Measurements from ENCODE around the gene TCF7L1. TPM values are rescaled to one million over a fixed set of nuclear protein-coding genes. Genes with fewer than 3 reads are reported as not detected.

The TCF7L1 gene
- total and polyA plus RNA-seq, 12 donors = 4.5 to 10.9 (median 6.3) TPM

- intact Hi-C loops (cut with DNase I) = loop anchor here in 7 of 10 donors (1.0 to 10.0 kb wide), 6 partner anchors 40 to 793 kb away; partner anchors contain the start of gene TCF7L1 (in 3 of the 7)
- DNase-seq (no peak), ATAC-seq (no peak)
- Histone ChIP-seq H3K9me3 (no peaks in the 10 kb centered on the region), H3K36me3 (peaks cover 0 to 30% (median 0%) of the 10 kb centered on the region in 9 donors), H3K27me3 (no peaks in the 10 kb centered on the region), H3K4me1 (peaks cover 0 to 18% (median 12%) of the 10 kb centered on the region in 9 donors), H3K4me3 (no peak overlapping the region), H3K27ac (no peak overlapping the region)
- TF ChIP-seq, protein P1, sequence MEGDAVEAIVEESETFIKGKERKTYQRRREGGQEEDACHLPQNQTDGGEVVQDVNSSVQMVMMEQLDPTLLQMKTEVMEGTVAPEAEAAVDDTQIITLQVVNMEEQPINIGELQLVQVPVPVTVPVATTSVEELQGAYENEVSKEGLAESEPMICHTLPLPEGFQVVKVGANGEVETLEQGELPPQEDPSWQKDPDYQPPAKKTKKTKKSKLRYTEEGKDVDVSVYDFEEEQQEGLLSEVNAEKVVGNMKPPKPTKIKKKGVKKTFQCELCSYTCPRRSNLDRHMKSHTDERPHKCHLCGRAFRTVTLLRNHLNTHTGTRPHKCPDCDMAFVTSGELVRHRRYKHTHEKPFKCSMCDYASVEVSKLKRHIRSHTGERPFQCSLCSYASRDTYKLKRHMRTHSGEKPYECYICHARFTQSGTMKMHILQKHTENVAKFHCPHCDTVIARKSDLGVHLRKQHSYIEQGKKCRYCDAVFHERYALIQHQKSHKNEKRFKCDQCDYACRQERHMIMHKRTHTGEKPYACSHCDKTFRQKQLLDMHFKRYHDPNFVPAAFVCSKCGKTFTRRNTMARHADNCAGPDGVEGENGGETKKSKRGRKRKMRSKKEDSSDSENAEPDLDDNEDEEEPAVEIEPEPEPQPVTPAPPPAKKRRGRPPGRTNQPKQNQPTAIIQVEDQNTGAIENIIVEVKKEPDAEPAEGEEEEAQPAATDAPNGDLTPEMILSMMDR (IDR thresholded peaks at IDR 0.05) = no peak
- 95 to 96% methylated on average over 7 of the region's 7 CpGs for WGBS, 2 donors
Observed at GRCh38 chr2:85287721-85288120, 154.5 kb downstream of the TCF7L1 start.

DNA sequence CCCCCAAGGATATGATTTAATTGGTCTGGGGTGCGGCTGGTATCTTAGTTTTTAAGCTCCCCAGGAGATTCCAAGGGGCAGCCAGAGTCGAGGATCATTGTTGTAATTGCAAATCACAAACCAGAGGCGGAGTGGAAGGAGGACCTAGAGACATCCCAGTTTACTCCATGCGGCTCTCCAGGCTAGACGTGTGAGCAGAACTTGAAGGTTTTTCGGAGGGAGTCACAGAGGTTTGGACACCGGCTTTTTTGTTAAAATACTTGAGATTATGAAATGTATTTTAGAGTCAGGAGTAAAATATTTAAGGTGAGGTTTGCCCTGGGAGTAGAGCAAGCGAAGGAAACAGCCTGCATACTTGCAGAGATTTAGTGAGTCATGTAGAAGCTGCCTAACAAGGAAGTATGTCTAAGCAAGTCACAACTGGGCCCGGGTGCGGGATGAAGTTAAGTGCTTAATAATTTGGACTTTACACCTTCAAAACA lies 155.1 kb downstream of the TCF7L1 start:
- ATAC-seq (no peak), DNase-seq (no peak)
- Histone ChIP-seq H3K27ac (no peak overlapping the region), H3K4me1 (peaks cover 0 to 18% (median 12%) of the 10 kb centered on the region in 9 donors), H3K9me3 (no peaks in the 10 kb centered on the region), H3K4me3 (no peak overlapping the region), H3K27me3 (no peaks in the 10 kb centered on the region), H3K36me3 (peaks cover 0 to 32% (median 0%) of the 10 kb centered on the region in 9 donors)
- intact Hi-C loops (cut with DNase I) = loop anchor here in 7 of 10 donors (5.0 to 10.0 kb wide), 5 partner anchors 41 to 793 kb away; partner anchors contain the start of gene TCF7L1 (in 3 of the 7)
- TF ChIP-seq, protein P1 (IDR thresholded peaks at IDR 0.05) = no peak
- WGBS, 2 donors = 85 to 87% methylated on average over 10 of the region's 10 CpGs

- TF ChIP-seq, protein P1 (IDR thresholded peaks at IDR 0.05) = no peak
- peak overlapping the region in 6 of 10 donors; percentile 30 to 44 (median 40) for H3K27ac ChIP-seq
- H3K4me1 ChIP-seq = peaks cover 0 to 12% (median 3%) of the 10 kb centered on the region in 9 donors
- peak overlapping the region in 1 of 10 donors; percentile 15 for H3K4me3 ChIP-seq
- WGBS, 2 donors = 60 to 75% methylated on average over 4 of the region's 4 CpGs
- no peaks in the 10 kb centered on the region for H3K27me3 ChIP-seq
- no peak for ATAC-seq
- intact Hi-C loops (cut with DNase I) = loop anchor here in 2 of 10 donors (10.0 kb wide), 1 partner anchor 367 kb away; no protein-coding TSS in a partner anchor
- no peak for DNase-seq
- H3K36me3 ChIP-seq = peaks cover 0 to 25% (median 0%) of the 10 kb centered on the region in 9 donors
- no peaks in the 10 kb centered on the region for H3K9me3 ChIP-seq
Observed at GRCh38 chr2:85291425-85292023, 158.3 kb downstream of the TCF7L1 start.

GRCh38 chr2:85302121-85302520 lies 168.9 kb downstream of the TCF7L1 start:
- H3K27ac ChIP-seq = no peak overlapping the region
- H3K9me3 ChIP-seq = no peaks in the 10 kb centered on the region
- ATAC-seq (peak in 5 of 8 donors; percentile 27 to 71 (median 51)), DNase-seq (no peak)
- peaks cover 0 to 9% (median 0%) of the 10 kb centered on the region in 9 donors for H3K4me1 ChIP-seq
- WGBS, 2 donors = 50 to 71% methylated on average over 6 of the region's 6 CpGs
- H3K4me3 ChIP-seq = no peak overlapping the region
- TF ChIP-seq, protein P1 (IDR thresholded peaks at IDR 0.05) = no peak
- no peaks in the 10 kb centered on the region for H3K27me3 ChIP-seq
- peaks cover 0 to 51% (median 8%) of the 10 kb centered on the region in 9 donors for H3K36me3 ChIP-seq
- intact Hi-C loops (cut with DNase I) = loop anchor here in 2 of 10 donors (5.0 to 10.0 kb wide), 2 partner anchors 235 to 377 kb away; no protein-coding TSS in a partner anchor
